IMR-90 (cell line): ENCODE results near the gene NTRK3. TPM values are rescaled to one million over a fixed set of nuclear protein-coding genes. Genes with fewer than 3 reads are reported as not detected.

Experiments
- ATAC-seq: fragments of 200-7000 bp; cut with Tn5 transposase; 2 replicates; pipeline ENCODE4 v1.9.1; 2020; ENCODE audit warnings: low read depth, mild to moderate bottlenecking, moderate library complexity
- BruUV-seq: library from RNA; stranded (reverse); fragments of 400-500 nt; replicated peaks from 2 replicates; lab custom pipeline; 2021; lab: Mats Ljungman, UMichigan
- CTCF ChIA-PET: fragments of 300-600 bp; formaldehyde crosslinking; extraction: SDS; loops from one replicate; lab custom pipeline; 2021; ENCODE audit warnings: antibody characterized with exemption; lab: Yijun Ruan, JAX
- POLR2A ChIA-PET: fragments of 300-600 bp; sonication (Branson Sonifier 250); formaldehyde crosslinking; loops from one replicate; lab custom pipeline; 2022; ENCODE audit warnings: antibody characterized with exemption; ENCODE audit not compliant: unreplicated experiment; lab: Charles Lee
- DNase-seq: peaks from one replicate; pipeline ENCODE4 v3.0.0; 2013
- H2AFZ ChIP-seq: replicated peaks from 2 replicates; pipeline ENCODE3; 2013; ENCODE audit warnings: low read length, mild to moderate bottlenecking; ENCODE audit not compliant: poor library complexity
- H2AK5ac ChIP-seq: 2 replicates; pipeline ENCODE4 v1.6.1; 2013; ENCODE audit warnings: low read depth, low read length, inconsistent platforms
- H2AK9ac ChIP-seq: replicated peaks from 2 replicates; pipeline ENCODE3; 2013; ENCODE audit warnings: mild to moderate bottlenecking, low read depth, low read length, moderate library complexity; ENCODE audit not compliant: poor library complexity
- H2BK120ac ChIP-seq: 2 replicates; pipeline ENCODE4 v1.6.1; 2013; ENCODE audit warnings: low read depth, low read length, inconsistent platforms
- H2BK15ac ChIP-seq: 3 replicates; pipeline ENCODE4 v1.6.1; 2013; ENCODE audit warnings: low read depth, low read length, inconsistent platforms
- H2BK20ac ChIP-seq: 2 replicates; pipeline ENCODE4 v1.6.1; 2013; ENCODE audit warnings: low read depth, mild to moderate bottlenecking, inconsistent platforms, low read length, moderate library complexity
- H2BK5ac ChIP-seq: 2 replicates; pipeline ENCODE4 v1.6.1; 2013; ENCODE audit warnings: mild to moderate bottlenecking, low read depth, low read length, inconsistent platforms; ENCODE audit not compliant: poor library complexity, severe bottlenecking
- H3K14ac ChIP-seq: replicated peaks from 2 replicates; pipeline ENCODE4 v1.6.1; 2013; ENCODE audit warnings: low read depth, low read length, inconsistent platforms
- H3K18ac ChIP-seq: 2 replicates; pipeline ENCODE4 v1.6.1; 2013; ENCODE audit warnings: low read depth, low read length, control low read depth
- H3K23ac ChIP-seq: 2 replicates; pipeline ENCODE4 v1.6.1; 2013; ENCODE audit warnings: low read depth, low read length, inconsistent platforms
- H3K27ac ChIP-seq: 2 replicates; pipeline ENCODE4 v1.5.1; 2013; ENCODE audit warnings: mild to moderate bottlenecking, control low read depth, low read length; ENCODE audit not compliant: insufficient read depth
- H3K27me3 ChIP-seq: 2 replicates; pipeline ENCODE4 v1.6.1; 2013; ENCODE audit warnings: low read length; ENCODE audit not compliant: control insufficient read depth, insufficient read depth
- H3K36me3 ChIP-seq: 2 replicates; pipeline ENCODE4 v1.6.1; 2013; ENCODE audit warnings: low read length, mixed read lengths; ENCODE audit not compliant: control insufficient read depth, insufficient read depth
- H3K4ac ChIP-seq: 2 replicates; pipeline ENCODE4 v1.6.1; 2013; ENCODE audit warnings: low read depth, low read length, inconsistent platforms
- H3K4me1 ChIP-seq: 2 replicates; pipeline ENCODE4 v1.6.1; 2013; ENCODE audit warnings: low read length, mixed read lengths; ENCODE audit not compliant: control insufficient read depth, insufficient read depth
- H3K4me2 ChIP-seq: 2 replicates; pipeline ENCODE4 v1.6.1; 2013; ENCODE audit warnings: low read depth, mild to moderate bottlenecking, control low read depth, low read length, moderate library complexity
- H3K4me3 ChIP-seq: 2 replicates; pipeline ENCODE4 v1.5.1; 2013; ENCODE audit warnings: low read depth, mild to moderate bottlenecking, control low read depth, low read length, moderate library complexity; ENCODE audit not compliant: insufficient read depth
- H3K56ac ChIP-seq: 2 replicates; pipeline ENCODE4 v1.6.1; 2013; ENCODE audit warnings: low read length, inconsistent platforms; ENCODE audit not compliant: insufficient read depth; ENCODE audit errors: extremely low read depth
- H3K79me1 ChIP-seq, 2 experiments: 2 replicates each; pipeline ENCODE4 v1.6.1; 2013; ENCODE audit warnings: low read length in 2 of 2, inconsistent platforms in 1 of 2, low read depth in 1 of 2
- H3K9ac ChIP-seq: 2 replicates; pipeline ENCODE4 v1.6.1; 2013; ENCODE audit warnings: low read depth, low read length, control low read depth
- H3K9me1 ChIP-seq: 2 replicates; pipeline ENCODE4 v1.6.1; 2013; ENCODE audit warnings: low read length, inconsistent platforms; ENCODE audit not compliant: insufficient read depth
- H3K9me3 ChIP-seq: 2 replicates; pipeline ENCODE4 v1.6.1; 2013; ENCODE audit warnings: low read length; ENCODE audit not compliant: control insufficient read depth, insufficient read depth
- H4K20me1 ChIP-seq: 2 replicates; pipeline ENCODE4 v1.6.1; 2013; ENCODE audit warnings: low read length, inconsistent platforms; ENCODE audit not compliant: insufficient read depth
- H4K5ac ChIP-seq: 2 replicates; pipeline ENCODE4 v1.6.1; 2013; ENCODE audit warnings: mild to moderate bottlenecking, low read depth, low read length, control low read depth
- H4K8ac ChIP-seq, 2 experiments: 2 replicates each; pipeline ENCODE4 v1.6.1; 2013; ENCODE audit warnings: low read depth in 2 of 2, low read length in 2 of 2, control low read depth in 1 of 2, inconsistent platforms in 1 of 2
- H4K91ac ChIP-seq: 2 replicates; pipeline ENCODE4 v1.6.1; 2013; ENCODE audit warnings: low read depth, low read length, inconsistent platforms; ENCODE audit not compliant: insufficient read depth
- CTCF ChIP-seq: conservative IDR thresholded peaks from 2 replicates; pipeline ENCODE4 v1.5.1; 2012; ENCODE audit warnings: mild to moderate bottlenecking, low read depth, low read length, improper control_type of control experiment
- ELK1 ChIP-seq: fragments of 150-350 bp; IDR thresholded peaks from 2 replicates; pipeline ENCODE4 v1.6.1; 2016; ENCODE audit warnings: low read depth, mild to moderate bottlenecking, low read length, moderate library complexity, borderline replicate concordance
- WGBS, 2 experiments: methylation state at CpG; one replicate each; pipeline versions ENCODE4 v1.1.5 to v1.1.7; 2013; ENCODE audit warnings: missing lambda C conversion rate in 2 of 2; ENCODE audit not compliant: insufficient read length in 1 of 2; ENCODE audit errors: extremely low coverage in 2 of 2; 5-methylcytosine and 5-hydroxymethylcytosine counted together
- dilution Hi-C: fragments of 300-500 bp; cut with HindIII; formaldehyde crosslinking; loops from one replicate; pipeline ENCODE4 v1.14.3; 2018; ENCODE audit warnings: low sequenced_read_pairs; ENCODE audit not compliant: unreplicated experiment
- in situ Hi-C: fragments of 300-500 bp; cut with MboI; formaldehyde crosslinking; loops from 3 replicates; pipeline ENCODE4 v1.14.3; 2019; ENCODE audit warnings: low sequenced_read_pairs, inconsistent platforms, mixed read lengths
- intact Hi-C: fragments of 100-400 bp; cut with micrococcal nuclease; formaldehyde crosslinking; loops from 2 replicates; pipeline ENCODE4 v1.10.0; 2022
- polyA plus RNA-seq, 3 experiments: library from polyadenylated mRNA; depleted of rRNA; stranded (reverse); fragments of >200 nt; gene quantifications; 2 replicates each; pipeline ENCODE4 v1.2.3, GENCODE V29; 2012; ENCODE audit warnings: low replicate concordance in 1 of 3
- total RNA-seq: library from RNA; depleted of rRNA; stranded (reverse); fragments of >200 nt; gene quantifications from 2 replicates; pipeline ENCODE4 v1.2.3, GENCODE V29; 2012
- TF ChIP-seq, protein P1 (sequence below): fragments of 150-350 bp; IDR thresholded peaks from 2 replicates; pipeline ENCODE4 v1.6.1; 2017; ENCODE audit warnings: mild to moderate bottlenecking, antibody characterized with exemption, low read length, low read depth

NTRK3 gene
- total and polyA plus RNA-seq, 2 of the 4 experiments (the other 2 are of a cell fraction): under 0.01 to 0.15 TPM

DNA sequence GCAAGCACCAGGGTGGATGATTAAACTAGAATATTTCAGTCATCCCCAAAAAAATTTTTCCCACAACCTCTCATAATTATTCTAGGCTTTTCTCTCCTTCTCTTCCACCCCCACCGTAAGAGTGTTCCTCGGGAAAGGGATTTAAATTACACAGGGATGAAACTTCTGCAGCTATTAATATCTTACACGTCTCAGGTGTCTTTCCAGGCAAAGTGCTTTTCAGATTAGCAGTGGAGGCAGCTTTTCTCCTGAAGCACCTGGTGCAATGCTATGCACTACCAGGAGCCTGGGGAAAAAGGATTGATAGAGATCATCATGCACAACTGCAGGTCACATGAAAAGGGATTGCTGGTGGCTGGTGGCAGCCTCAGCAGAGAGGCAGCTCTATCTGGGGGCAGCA, 250.4 kb downstream of the NTRK3 start:
- no peak overlapping the region for H3K18ac ChIP-seq
- intact Hi-C loops: no loop called here
- no peaks in the 10 kb centered on the region for H3K4me1 ChIP-seq
- H2AK5ac ChIP-seq: no peak overlapping the region
- H3K27ac ChIP-seq: no peak overlapping the region
- POLR2A ChIA-PET: no interaction called here
- no peaks in the 10 kb centered on the region for H3K36me3 ChIP-seq
- H4K8ac ChIP-seq: no peak overlapping the region
- ATAC-seq: no peak
- H3K4ac ChIP-seq: no peak overlapping the region
- no peak overlapping the region for H2AFZ ChIP-seq
- H3K4me3 ChIP-seq: no peak overlapping the region
- no peak overlapping the region for H2BK5ac ChIP-seq
- no peaks in the 10 kb centered on the region for H3K79me1 ChIP-seq
- H3K9me3 ChIP-seq: peaks cover 6% of the 10 kb centered on the region
- no peak overlapping the region for H2BK15ac ChIP-seq
- no peak for DNase-seq
- H3K56ac ChIP-seq: no peak overlapping the region
- no peaks in the 10 kb centered on the region for H3K9me1 ChIP-seq
- no TSS peak for BruUV-seq
- WGBS, 2 experiments: no CpG with 5 or more reads among the region's 3 CpGs
- no peak overlapping the region for H4K91ac ChIP-seq
- no peak overlapping the region for H3K9ac ChIP-seq
- H3K4me2 ChIP-seq: no peak overlapping the region
- CTCF ChIA-PET: no interaction called here
- in situ Hi-C loops: no loop called here
- H3K23ac ChIP-seq: no peak overlapping the region
- no peak overlapping the region for H3K14ac ChIP-seq
- H2AK9ac ChIP-seq: no peak overlapping the region
- H2BK120ac ChIP-seq: no peak overlapping the region
- H4K5ac ChIP-seq: no peak overlapping the region
- H3K27me3 ChIP-seq: no peaks in the 10 kb centered on the region
- dilution Hi-C loops: no loop called here
- H2BK20ac ChIP-seq: no peak overlapping the region
- TF ChIP-seq, protein P1, sequence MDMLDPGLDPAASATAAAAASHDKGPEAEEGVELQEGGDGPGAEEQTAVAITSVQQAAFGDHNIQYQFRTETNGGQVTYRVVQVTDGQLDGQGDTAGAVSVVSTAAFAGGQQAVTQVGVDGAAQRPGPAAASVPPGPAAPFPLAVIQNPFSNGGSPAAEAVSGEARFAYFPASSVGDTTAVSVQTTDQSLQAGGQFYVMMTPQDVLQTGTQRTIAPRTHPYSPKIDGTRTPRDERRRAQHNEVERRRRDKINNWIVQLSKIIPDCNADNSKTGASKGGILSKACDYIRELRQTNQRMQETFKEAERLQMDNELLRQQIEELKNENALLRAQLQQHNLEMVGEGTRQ: no peak
- no peak for TF ChIP-seq ELK1
- no peak for TF ChIP-seq CTCF
- no peaks in the 10 kb centered on the region for H4K20me1 ChIP-seq
